NCI-H1436 (cell line): ENCODE data around the gene SOX13.
"Not testable (repeated sequence)": the region's sequence is repeated elsewhere in the genome, so short reads cannot be mapped to it uniquely, and the experiment has no call there.

Experiments
- DNase-seq: peaks from one replicate; lab custom pipeline; 2025; lab: John Stamatoyannopoulos, UW

SOX13 gene

DNA sequence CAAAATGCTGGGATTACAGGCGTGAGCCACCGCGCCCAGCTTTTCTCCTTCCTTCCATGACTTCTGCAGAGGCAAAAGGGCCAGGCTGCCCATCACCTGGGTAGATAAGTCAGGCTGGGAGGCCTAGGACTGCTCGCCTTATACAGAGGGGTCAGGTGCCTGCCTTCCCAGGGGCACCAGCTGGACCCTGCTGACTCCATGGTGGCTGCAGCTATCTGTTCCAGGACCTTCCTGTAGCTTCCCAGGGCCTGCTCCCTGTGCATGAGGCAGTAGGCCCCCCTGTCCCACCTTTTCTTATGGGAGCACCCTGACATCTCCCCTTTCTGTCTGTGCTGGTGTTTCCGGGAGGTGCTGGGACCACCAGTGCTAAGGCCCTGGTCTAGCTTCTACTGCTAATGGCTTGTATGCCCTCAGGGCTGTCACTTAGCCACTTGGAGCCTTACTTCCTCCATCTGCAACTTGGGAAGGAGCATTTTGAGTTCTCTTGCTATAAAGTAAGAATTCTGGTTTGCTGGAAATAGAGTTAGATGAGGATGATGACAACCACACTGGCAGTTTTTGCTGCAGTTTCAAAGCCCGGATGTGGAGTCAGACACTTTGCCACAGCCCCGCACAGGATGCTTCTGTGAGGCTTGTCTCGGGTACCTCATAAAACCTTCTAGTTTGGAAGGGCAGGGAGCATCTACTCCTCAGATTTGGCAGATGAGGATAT, 14.4 kb downstream of the SOX13 start:
- DNase-seq = no peak

DNA sequence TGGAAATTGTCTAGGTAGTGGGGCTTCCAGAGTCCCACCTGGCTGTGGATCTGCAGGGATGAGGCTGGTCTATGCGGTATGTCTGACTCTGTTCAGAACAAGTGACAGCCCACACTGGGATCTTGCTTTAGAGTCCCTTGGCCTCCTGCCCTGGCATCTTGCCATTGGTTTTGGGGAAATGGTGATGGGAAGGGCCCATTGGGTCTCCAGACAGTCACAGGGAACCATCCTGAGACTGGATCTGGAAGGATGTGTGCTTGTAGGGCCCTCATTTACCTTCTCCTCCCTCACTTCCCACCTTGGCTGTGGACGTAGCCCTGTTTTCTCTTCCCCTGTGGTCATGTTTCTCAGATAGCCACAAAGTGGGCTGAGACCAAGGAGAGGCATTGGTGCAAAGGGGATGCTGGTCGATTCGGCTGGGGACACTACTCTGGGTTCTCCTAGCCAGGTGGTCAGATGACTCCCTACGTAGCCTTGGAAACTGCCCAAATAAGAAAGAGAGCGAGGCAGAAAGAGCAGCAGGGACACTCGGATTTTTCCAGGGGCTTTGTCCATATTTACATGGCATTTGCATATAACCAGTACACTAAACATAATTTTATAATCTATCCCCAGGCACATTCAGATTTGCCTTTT, 15.1 kb downstream of the SOX13 start:
- DNase-seq = no peak

DNA sequence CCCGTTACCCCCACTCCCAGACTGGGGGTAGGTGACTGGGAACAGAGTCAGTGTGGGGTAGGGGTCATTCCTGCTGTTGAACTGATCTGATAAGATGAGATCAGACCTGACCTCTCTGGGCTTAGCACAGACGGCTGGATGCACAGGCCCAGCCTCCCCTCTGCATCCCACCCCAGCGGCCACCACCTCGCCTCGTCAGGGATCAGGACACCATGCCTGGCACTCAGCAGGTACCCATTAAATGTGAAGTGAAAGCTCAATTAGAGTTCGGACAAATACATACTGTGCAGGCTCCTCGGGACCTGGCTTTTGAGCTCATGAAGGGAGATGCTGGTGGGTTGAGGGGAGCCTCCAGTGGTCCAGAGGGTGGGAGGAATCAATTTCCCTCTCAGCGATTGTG, 15.7 kb downstream of the SOX13 start:
- DNase-seq = no peak

DNA sequence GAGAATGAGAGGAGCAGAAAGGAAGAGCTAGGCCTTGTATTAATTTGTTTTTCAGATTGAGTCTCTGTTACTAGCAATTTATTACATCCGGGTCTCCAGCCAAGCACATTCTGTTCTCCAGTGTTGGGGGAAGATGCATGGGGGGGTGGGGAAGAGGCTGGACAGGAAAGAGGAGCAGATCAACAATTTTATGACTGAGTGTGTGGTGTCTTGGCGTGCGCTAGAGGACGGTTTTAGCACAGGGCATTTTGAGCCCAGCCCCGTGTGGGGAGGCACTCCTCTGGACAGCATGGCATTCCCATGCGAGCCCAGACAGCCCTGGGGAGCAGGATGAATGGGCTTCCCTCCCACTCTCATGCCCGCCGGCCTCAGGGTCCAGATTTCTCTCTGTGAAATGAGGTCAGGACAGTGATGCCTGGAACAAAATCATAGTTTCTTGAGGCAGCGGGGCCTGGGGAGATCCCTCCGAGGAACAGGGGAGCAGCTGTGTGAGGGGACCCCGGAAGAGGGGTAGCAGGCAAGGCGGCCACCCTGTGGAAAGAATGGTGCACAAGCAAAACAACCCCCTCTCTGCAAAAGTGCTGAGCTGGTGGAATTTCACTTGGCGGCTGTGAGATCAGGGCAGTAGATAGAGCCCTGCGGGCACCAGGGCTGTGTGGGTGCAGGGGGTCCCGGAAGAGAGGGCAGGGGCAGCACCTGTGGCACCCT, 16.3 kb downstream of the SOX13 start:
- DNase-seq = no peak

DNA sequence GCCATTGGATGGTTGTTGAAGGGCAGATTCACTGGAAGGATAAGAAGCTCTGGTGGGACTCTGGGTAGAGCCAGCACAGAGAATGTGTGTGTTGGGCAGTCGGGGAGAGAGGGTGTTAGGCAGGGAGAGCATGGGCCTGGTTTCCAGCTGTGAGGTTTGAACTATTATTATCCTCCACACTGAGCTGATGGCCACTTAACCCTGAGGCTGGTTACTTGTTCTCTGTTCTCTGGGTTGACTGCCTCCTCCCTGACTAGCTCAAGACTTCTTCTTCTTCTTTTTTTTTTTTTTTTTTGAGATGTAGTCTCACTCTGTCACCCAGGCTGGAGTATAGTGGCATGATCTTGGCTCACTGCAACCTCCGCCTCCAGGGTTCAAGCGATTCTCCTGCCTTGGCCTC, 17.2 kb downstream of the SOX13 start:
- not testable (repeated sequence) for DNase-seq

DNA sequence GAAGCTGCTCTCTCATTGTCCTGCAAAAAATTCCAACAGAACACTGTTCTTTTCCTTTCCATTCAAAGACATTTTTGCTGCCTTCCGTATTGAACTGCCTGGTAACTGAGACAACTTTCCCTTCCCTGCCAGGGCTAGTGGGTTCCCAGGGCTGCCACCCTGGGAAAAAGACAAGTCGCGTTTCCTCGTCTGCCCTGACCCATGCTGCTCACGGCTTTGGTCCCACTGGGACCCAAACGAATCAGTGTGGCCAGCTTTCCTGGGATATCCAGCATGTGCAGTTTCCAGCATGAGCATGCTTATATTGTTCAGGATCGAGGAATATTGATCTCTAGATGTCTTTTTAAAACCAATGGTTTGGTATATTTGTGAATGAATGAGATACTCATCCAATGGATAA, 18.2 kb downstream of the SOX13 start:
- no peak for DNase-seq

DNA sequence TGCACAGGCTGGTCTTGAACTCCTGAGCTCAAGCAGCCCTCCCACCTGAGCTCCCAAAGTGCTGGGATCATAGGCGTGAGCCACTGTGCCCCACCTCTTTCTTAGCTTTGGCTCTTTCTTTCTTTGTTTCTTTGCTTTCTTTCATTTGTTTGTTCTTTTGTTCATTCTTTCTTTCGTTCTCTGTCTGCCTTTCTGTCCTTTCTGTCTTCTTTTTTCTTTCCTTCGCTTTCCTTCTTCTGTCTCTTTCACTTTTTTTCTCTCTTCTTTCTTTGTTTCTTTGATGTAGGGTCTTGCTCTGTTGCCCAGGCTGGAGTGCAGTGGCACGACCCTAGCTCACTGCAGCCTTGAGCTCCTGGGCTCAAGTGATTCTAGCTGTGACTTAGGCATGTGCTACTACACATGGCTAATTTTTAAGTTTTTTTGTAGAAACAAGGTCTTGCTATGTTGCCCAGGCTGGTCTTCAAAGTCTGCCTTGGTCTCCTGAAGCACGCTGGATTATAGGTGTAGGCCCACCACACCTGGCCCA, 18.9 kb downstream of the SOX13 start:
- no peak for DNase-seq

DNA sequence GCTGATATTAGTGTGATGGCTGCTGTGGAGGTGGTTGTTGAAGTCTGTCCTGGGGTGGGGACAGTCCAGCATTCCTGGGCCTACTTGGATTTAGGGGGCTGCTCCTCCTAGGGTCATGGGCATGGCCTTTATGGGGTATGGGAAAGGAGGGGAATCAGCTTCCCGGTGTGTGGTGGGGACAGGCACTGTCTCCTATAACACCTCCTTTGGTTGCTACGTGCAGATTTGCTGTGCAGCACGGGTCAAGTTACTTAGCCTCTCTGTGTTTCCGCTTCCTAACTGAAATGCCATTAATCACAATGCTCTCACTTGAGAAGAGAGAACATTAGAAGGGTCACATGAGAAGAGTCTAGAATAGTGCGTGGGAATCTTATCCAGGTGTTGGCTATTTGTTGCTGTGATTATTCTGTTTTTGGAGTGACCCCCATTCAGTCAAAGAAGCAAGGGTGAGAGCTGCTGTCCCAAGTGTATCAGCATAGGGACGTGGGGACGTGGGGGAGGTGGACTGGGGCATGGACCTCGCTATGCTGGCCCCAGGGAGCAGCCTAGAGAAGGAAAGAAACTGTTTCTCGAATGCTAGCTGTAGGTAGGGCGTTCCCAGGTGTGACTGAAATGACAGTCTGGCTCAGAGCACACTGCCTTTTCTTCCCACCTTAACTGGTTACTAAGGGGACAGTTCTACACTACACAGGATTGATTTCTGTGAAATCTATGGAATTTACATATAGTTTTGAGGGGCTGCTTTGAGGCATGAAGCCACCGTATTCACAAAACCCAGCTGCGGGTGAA, 19.9 kb downstream of the SOX13 start:
- no peak for DNase-seq

DNA sequence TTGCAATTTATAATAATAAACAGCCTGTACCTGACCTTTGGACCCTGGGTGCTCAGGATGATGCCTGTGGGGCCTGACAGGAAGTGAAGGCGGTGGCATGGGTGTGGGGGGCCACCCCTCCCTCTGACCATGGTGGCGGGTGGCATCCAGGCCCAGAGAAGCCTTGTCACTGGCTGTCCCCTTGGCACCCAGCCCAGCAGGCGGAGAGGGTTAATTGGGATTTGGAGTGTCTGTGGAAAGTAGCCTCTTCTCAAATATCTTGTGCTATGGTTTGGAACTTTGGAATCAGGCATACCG, 20.5 kb downstream of the SOX13 start:
- DNase-seq = peak; percentile 42

DNA sequence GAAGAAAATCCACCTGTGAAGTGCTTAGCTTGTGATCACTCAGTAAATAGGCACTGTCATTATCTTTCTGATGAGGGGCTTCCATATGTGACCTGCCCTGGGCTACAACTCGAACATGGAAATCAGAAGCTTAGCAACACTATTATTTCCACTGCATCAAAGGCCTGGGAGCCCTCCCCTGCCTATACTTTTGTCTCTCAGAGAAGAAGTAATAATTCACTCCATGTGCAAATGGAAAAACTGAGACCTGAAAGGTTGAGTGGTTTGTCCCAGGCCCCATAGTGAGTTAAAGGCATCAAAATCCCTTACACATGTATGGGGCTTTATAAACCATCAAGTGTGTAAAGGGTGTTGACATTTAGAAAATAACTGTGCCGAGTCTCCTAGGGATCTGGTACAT, 20.9 kb downstream of the SOX13 start:
- DNase-seq = no peak

DNA sequence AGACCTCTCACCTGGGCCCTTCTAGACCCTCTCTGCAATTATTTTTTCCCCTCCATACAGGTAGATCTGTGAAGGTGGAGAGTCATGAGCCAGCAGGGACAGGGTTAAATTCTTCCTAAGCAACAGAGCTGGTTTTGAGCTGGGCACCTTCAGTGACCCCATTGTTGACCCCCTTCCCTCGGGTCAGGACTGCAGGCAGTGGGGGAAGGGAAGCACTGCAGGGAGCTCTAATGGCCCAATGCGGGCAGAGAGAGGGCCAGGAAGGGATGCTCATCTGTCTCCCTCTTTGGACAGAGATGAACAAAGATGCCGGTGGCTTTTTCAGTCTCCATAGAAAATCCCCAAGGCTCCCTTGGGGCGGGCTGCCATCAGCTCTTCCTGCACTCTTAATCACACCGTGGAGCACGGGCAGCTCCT, 21.4 kb downstream of the SOX13 start:
- no peak for DNase-seq

DNA sequence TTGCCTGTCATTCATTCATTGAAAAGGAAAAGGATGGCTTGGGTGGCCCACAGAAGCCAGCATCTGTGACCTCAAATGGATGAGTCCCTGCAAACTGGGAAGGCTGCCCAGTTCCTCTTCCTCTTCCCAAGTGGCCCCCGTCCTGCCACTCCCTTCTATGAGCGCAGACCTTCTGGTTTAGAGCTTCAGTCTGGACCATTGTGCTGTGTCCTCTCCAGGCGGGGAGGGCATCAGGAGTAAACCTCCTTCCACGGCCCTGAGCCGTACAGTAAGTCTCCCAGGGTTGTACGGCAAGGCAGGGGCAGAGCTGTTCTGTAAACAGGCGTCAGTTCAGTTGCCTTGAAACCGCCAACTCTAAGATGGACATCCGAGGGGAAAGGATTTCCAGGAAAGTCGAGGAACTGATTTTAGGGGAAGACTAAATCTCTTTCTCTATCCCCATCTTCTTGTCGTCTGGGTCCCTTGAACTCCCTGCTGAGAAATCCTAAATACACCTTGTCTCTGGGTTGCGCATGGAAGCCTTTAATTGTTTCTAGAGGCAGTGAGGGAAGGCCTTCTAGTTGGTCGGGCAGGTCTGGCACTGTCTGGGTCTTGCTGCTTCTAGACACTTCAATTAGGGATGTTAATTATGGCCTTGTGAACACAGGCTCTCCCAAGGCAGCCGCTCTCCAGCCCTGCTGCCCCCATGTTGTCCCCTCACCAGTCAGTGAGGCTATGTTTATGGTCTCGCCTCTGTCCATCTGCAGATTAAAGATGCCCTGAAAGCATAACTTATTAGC, 22.1 kb downstream of the SOX13 start:
- no peak for DNase-seq

DNA sequence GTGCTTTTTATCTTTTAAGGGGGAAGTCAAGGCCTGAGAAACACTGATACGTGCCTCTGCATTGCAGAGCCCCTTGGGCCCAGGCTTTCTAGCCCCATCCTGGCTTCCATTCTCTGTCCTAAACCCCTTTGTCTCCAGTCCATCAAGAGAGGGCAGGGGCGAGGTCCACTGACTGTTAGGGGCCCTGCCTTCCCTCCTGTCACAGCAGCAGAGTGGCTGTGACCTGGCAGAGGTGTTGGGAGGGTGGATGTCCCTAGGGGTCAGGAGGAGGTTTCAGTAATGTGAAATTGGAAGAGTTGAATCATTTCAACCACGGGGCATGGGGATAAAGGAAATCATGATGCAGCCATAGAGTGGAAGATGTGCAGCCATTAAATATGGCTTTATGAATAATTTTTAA, 24.0 kb downstream of the SOX13 start:
- DNase-seq = no peak

DNA sequence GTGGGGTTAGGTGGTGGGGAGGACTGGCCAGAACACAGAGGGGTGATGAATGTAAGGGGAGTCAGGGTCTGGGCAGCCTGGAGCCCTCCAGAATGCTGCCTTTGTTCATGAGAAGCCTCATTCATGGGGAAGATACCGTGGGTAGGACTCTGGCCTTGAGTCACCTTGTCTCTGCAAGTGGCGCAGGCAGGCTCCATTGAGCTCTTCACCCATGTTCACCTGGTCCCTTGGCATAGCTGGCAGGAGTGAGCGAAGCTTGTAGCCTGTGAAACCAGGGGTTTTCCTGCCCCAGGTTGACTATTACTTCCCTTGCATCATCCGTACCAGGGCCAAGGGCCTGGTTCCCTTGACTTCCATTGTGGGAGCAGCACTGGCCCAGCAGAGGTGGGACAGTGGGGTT, 25.8 kb downstream of the SOX13 start:
- no peak for DNase-seq

DNA sequence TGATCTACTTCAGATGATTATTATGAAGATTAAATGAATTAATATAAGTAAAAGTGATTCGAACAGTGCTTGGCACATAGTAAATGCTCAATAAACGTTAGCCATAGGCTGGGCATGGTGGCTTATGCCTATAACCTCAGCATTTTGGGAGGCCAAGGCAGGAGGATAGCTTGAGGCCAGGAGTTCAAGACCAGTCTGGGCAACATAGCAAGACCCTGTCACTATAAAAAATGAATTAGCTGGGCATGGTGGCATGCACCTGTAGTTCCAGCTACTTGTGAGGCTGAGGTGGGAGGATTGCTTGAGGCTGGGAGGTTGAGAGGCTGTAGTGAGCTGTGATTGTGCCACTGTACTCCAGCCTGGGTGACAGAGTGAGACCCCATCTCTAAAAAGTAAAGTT, 26.8 kb downstream of the SOX13 start:
- DNase-seq = not testable (repeated sequence)

DNA sequence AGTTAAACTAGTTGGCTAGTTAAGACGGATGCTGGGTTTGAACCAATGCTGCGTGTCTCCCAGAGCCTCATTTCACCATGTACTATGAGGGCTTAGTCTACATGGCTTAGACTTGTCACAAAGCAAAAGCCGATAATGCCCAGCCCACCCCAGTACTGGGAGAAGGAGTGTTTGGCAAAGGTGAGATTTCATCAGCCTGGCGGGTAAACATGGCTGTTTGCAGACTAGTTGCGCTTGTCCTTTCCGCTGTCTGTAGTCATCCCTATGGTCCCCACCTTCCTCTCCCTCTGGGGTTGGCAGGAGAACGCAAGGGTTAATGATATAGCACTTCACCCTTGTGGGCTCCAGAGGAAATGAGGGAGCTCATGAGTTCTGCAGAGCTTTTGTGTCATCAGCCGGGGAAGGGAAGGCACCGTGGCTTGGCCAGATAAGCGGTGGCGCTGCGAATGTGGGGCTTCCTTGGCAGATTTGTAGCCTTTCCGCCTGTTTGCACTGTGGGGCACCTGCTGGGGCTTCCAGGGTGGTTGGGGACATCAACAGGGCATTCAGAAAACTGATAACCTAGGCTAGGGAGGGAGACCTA, 29.2 kb downstream of the SOX13 start:
- DNase-seq = no peak

DNA sequence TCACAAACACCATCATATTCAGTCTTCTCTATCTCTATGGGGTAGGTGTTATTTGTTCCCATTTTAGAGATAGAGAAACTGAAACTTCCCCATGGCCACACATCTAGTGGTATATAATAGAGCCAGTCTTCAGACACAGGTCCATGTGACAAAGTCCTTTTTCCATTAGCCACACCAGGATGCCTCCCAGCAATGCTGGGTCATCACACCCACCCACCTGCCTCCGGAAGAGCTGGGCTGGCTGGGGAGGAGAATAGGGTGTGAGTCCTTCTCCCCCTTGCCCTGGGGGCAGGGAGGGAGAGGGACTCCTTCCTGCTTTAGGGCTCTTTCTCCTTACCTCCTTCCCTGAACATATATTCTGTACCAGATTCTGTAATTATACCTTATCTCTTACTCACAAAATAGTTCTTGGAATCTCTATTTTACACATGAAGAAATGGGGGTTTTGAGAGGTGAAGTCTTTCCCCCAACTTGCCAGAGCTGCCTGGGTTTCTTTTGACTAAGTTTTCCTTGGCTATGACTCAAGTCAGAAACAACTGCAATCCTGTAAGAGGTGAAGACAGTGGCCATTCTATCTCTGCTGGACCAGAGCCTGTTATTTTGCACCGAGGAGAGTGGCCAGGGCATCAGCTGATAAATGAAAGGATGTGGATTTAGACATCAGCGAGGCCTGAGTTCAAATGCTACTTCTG, 30.0 kb downstream of the SOX13 start:
- no peak for DNase-seq

DNA sequence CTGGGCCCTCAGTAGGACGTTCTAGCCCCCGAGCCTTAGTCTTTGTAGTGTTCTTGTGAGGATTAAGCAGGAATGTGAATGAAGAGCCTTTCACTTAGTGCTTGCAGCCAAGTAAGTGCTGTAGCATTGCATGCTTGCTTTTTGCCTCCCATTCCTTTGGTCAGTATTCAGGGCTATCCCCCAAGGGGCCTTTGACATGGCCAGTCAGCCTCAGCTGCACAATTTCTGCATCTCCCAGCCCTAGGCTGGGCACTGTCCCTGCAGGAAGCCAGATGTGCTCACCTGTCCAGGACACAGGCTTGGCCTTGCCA, 30.5 kb downstream of the SOX13 start:
- no peak for DNase-seq

DNA sequence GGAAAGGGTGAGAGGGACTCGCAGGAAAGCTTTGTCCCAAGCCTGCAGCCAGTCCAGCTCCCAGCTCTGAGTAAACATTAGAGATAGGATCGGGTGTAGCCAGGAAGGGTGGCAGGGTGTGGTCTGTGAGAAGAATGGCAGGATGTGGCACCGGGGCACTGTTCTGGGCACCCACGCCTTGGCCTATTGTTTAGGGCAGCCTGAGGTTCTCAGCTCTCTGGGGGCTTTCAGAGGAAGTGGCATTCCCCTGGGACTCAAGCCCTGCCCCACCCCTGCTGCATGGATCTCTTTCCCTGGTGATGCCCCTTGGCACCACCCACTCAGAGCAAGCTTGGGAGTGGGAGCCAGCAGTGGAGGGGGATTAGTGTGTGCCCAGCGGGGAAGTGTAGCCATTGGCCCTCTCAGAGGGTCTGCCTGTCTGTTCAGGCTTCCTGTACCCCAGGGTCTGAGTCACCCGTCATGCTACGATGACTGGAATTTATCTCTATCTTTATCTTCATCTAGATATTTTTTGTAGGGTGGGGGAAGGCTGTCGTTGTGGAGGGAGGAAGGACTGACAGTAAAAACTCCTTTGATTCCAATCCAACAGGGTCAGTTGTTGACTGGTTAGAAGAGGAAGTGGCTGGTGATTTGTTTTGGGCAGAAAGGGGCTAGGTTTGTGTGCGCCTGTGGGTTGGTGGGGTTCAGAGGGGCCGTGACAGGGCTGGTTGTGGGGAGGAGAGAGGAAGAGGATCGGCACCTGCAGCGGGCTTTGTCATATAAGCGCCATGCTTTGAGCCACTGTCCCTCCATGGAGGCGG, 31.6 kb downstream of the SOX13 start:
- DNase-seq = no peak

DNA sequence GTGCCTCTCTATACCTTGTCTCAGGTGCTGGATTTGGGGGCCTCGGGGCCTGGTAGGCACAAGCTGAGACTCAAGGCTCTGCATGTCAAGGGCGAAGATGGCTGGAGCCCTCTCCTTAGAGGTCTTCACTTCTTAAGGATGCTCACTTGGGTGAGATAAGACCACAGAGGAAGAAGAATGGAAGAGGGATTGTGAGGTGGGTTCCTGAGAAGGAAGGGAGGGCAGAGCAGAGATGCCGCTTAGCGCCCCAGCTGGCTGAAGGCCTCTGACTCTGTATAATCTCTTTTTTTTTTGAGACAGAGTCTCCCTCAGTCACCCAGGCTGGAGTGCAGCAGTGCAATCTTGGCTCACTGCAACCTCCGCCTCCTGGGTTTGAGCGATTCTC, 32.2 kb downstream of the SOX13 start:
- no peak for DNase-seq
